ENCODE results near the gene ZFP92.

Gene ZFP92

DNA sequence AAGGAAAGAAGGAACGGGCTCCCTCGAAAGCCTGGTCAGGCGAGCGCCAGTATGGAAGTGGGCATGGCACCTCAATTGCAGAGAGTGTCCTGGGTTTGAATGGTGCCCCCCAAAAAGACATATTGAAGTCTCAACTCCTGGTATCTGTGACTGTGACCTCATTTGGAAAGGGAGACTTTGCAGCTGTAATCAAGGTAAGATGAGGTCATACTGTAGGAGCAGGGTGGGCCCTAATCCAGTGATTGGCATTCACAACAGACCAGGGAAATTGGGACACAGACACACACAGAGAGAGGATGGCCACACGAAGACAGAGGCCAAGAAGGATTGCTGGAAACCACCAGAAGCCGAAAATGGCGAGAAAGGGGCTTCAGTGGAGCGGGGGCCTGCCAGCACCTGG, 6.4 kb downstream of the ZFP92 start:
- TF ChIP-seq FOXP2 (optimal IDR thresholded peaks at IDR 0.05; ENCODE audit: borderline replicate concordance, extremely low read depth, extremely low read length, insufficient read depth) (no peak), SIN3A (IDR thresholded peaks at IDR 0.05; ENCODE audit: borderline replicate concordance, insufficient read depth, low read length) (no peak), POLR2AphosphoS5 (IDR thresholded peaks at IDR 0.05; ENCODE audit: low read depth, low read length) (no peak), TAF1 (IDR thresholded peaks at IDR 0.05; ENCODE audit: borderline replicate concordance, insufficient read depth, low read length) (no peak)
- TF ChIP-seq, protein P1, sequence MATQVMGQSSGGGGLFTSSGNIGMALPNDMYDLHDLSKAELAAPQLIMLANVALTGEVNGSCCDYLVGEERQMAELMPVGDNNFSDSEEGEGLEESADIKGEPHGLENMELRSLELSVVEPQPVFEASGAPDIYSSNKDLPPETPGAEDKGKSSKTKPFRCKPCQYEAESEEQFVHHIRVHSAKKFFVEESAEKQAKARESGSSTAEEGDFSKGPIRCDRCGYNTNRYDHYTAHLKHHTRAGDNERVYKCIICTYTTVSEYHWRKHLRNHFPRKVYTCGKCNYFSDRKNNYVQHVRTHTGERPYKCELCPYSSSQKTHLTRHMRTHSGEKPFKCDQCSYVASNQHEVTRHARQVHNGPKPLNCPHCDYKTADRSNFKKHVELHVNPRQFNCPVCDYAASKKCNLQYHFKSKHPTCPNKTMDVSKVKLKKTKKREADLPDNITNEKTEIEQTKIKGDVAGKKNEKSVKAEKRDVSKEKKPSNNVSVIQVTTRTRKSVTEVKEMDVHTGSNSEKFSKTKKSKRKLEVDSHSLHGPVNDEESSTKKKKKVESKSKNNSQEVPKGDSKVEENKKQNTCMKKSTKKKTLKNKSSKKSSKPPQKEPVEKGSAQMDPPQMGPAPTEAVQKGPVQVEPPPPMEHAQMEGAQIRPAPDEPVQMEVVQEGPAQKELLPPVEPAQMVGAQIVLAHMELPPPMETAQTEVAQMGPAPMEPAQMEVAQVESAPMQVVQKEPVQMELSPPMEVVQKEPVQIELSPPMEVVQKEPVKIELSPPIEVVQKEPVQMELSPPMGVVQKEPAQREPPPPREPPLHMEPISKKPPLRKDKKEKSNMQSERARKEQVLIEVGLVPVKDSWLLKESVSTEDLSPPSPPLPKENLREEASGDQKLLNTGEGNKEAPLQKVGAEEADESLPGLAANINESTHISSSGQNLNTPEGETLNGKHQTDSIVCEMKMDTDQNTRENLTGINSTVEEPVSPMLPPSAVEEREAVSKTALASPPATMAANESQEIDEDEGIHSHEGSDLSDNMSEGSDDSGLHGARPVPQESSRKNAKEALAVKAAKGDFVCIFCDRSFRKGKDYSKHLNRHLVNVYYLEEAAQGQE (IDR thresholded peaks at IDR 0.05; ENCODE audit: insufficient read depth in 1 of 2, low read depth in 2 of 2, low read length in 2 of 2), result no peak

DNA sequence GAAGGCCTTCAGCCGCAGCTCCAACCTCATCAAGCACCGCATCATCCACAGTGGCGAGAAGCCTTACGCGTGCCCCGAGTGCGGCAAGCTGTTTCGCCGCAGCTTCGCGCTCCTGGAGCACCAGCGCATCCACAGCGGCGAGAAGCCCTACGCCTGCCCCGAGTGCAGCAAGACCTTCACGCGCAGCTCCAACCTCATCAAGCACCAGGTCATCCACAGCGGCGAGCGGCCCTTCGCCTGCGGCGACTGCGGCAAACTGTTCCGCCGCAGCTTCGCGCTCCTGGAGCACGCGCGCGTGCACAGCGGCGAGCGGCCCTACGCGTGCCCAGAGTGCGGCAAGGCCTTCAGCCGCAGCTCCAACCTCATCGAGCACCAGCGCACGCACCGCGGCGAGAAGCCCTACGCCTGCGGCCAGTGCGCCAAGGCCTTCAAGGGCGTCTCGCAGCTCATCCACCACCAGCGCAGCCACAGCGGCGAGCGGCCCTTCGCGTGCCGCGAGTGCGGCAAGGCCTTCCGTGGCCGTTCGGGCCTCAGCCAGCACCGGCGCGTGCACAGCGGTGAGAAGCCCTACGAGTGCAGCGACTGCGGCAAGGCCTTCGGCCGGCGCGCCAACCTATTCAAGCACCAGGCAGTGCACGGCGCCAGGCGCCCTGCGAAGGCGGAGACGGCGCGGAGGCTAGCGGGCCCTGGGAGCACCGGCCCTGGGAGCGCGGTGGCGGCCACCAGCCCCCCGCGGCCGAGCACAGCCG, 9.8 kb downstream of the ZFP92 start:
- TF ChIP-seq SIN3A (IDR thresholded peaks at IDR 0.05; ENCODE audit: borderline replicate concordance, insufficient read depth, low read length) (no peak), FOXP2 (optimal IDR thresholded peaks at IDR 0.05; ENCODE audit: borderline replicate concordance, extremely low read depth, extremely low read length, insufficient read depth) (no peak), TAF1 (IDR thresholded peaks at IDR 0.05; ENCODE audit: borderline replicate concordance, insufficient read depth, low read length) (no peak), POLR2AphosphoS5 (IDR thresholded peaks at IDR 0.05; ENCODE audit: low read depth, low read length) (no peak)
- TF ChIP-seq, protein P1 (IDR thresholded peaks at IDR 0.05; ENCODE audit: insufficient read depth in 1 of 2, low read depth in 2 of 2, low read length in 2 of 2), result no peak

DNA sequence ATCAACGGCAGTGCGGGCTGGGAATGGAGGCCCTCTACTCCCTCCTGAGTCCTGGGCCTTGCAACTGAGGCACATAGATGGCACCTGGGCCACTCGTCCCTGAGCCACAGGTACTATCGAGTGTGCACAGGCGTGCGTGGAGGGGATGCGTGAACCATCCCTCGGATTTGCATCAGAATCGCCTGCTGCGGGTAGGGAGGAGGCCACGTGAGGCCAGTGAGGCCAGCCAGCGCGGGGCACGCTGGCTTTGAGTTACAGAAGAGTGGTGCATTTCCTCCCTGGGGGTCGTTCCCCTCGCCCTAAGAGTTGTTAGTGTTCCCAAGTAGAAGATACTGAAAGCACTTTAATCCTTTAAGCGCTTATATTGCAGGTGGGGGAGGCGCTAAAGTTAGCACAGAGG, 10.6 kb downstream of the ZFP92 start:
- TF ChIP-seq POLR2AphosphoS5 (IDR thresholded peaks at IDR 0.05; ENCODE audit: low read depth, low read length) (no peak), FOXP2 (optimal IDR thresholded peaks at IDR 0.05; ENCODE audit: borderline replicate concordance, extremely low read depth, extremely low read length, insufficient read depth) (no peak), SIN3A (IDR thresholded peaks at IDR 0.05; ENCODE audit: borderline replicate concordance, insufficient read depth, low read length) (no peak), TAF1 (IDR thresholded peaks at IDR 0.05; ENCODE audit: borderline replicate concordance, insufficient read depth, low read length) (no peak)
- TF ChIP-seq, protein P1 (IDR thresholded peaks at IDR 0.05; ENCODE audit: insufficient read depth in 1 of 2, low read depth in 2 of 2, low read length in 2 of 2), result no peak

DNA sequence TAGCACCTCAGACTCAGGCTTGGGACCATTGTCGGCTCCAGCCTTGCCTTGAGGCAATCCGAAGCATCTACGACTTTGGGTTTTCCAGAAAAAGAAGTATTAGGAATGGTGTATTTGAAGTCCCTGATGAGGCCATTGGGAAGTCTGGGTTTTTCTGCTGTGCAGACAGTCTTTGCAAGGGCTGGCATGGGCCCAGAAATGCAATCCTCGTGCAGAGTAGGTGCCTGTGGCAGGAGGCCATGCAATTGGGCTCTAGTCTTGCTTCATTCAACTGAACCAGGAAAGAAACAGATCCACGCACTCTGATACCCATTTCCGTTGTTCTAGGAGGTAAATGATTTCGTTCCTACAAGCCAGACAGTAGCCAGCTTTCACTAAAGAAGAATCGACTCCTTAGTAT, 12.4 kb downstream of the ZFP92 start:
- no peak for TF ChIP-seq POLR2AphosphoS5 (IDR thresholded peaks at IDR 0.05; ENCODE audit: low read depth, low read length)
- no peak for TF ChIP-seq FOXP2 (optimal IDR thresholded peaks at IDR 0.05; ENCODE audit: borderline replicate concordance, extremely low read depth, extremely low read length, insufficient read depth)
- TF ChIP-seq, protein P1 (IDR thresholded peaks at IDR 0.05; ENCODE audit: insufficient read depth in 1 of 2, low read depth in 2 of 2, low read length in 2 of 2), result no peak
- no peak for TF ChIP-seq TAF1 (IDR thresholded peaks at IDR 0.05; ENCODE audit: borderline replicate concordance, insufficient read depth, low read length)
- no peak for TF ChIP-seq SIN3A (IDR thresholded peaks at IDR 0.05; ENCODE audit: borderline replicate concordance, insufficient read depth, low read length)

Measured in PFSK-1 (cell line).